HG03159 (cell line): ENCODE data around the gene SEC31A.

ENCODE experiments used
- ATAC-seq: cut with Tn5 transposase; IDR thresholded peaks from one replicate; pipeline ENCODE4 v1.9.1; 2021; ENCODE audit warnings: mild to moderate bottlenecking, moderate library complexity; ENCODE audit not compliant: unreplicated experiment

SEC31A gene

GRCh38 chr4:82776925-82777542, 113.9 kb downstream of the SEC31A start:
- ATAC-seq: no peak

- no peak for ATAC-seq
These were observed 115.7 kb downstream of the SEC31A start for GRCh38 chr4:82775243-82775642.

GRCh38 chr4:82774711-82775171, 116.2 kb downstream of the SEC31A start:
- ATAC-seq: no peak

GRCh38 chr4:82773057-82773456, 117.9 kb downstream of the SEC31A start:
- no peak for ATAC-seq

GRCh38 chr4:82770607-82771006, 120.3 kb downstream of the SEC31A start:
- ATAC-seq: no peak
